ENCODE measurements around the gene RNF41. TPM values are rescaled to one million over a fixed set of nuclear protein-coding genes. Genes with fewer than 3 reads are reported as not detected.
A peak's percentile ranks its signal among the peaks of the same experiment; 100 is the strongest.

The RNF41 gene
- total and polyA plus RNA-seq, 2 donors: 37.8 to 42.9 TPM

- WGBS: 42% methylated on average over 8 of the region's 8 CpGs
- no peak overlapping the region for H3K27ac ChIP-seq (ENCODE audit: low read depth)
Measured at GRCh38 chr12:56257071-56257470, 35.3 kb upstream of the RNF41 start.

GRCh38 chr12:56256326-56256960 lies 34.7 kb upstream of the RNF41 start:
- DNase-seq (ENCODE audit: extremely low spot score): no peak
- Histone ChIP-seq H3K4me1 (ENCODE audit: insufficient read depth) (no peaks in the 10 kb centered on the region), H3K27ac (ENCODE audit: low read depth) (no peak overlapping the region), H3K4me3 (ENCODE audit: low read depth, low read length) (no peak overlapping the region), H3K36me3 (ENCODE audit: insufficient read depth) (peaks cover 10% of the 10 kb centered on the region)
- WGBS: 29% methylated on average over 4 of the region's 4 CpGs

More at GRCh38 chr12:56257071-56257470, 35.3 kb upstream of the RNF41 start:
- no peak for DNase-seq (ENCODE audit: extremely low spot score)
- Histone ChIP-seq H3K36me3 (ENCODE audit: insufficient read depth) (peaks cover 6% of the 10 kb centered on the region), H3K4me3 (ENCODE audit: low read depth, low read length) (peak overlapping the region; percentile 93), H3K4me1 (ENCODE audit: insufficient read depth) (no peaks in the 10 kb centered on the region)

GRCh38 chr12:56255671-56256070 lies 33.9 kb upstream of the RNF41 start:
- Histone ChIP-seq H3K27ac (ENCODE audit: low read depth) (no peak overlapping the region), H3K4me3 (ENCODE audit: low read depth, low read length) (no peak overlapping the region), H3K36me3 (ENCODE audit: insufficient read depth) (peaks cover 10% of the 10 kb centered on the region), H3K4me1 (ENCODE audit: insufficient read depth) (no peaks in the 10 kb centered on the region)
- DNase-seq (ENCODE audit: extremely low spot score): no peak
- WGBS: 82% methylated on average over 7 of the region's 7 CpGs

- H3K36me3 ChIP-seq (ENCODE audit: insufficient read depth): peaks cover 11% of the 10 kb centered on the region
- H3K27ac ChIP-seq (ENCODE audit: low read depth): no peak overlapping the region
- no peak for DNase-seq (ENCODE audit: extremely low spot score)
- H3K4me1 ChIP-seq (ENCODE audit: insufficient read depth): no peaks in the 10 kb centered on the region
- no peak overlapping the region for H3K4me3 ChIP-seq (ENCODE audit: low read depth, low read length)
- WGBS: 95% methylated on average over 11 of the region's 11 CpGs
Measured at GRCh38 chr12:56253091-56253490, 31.4 kb upstream of the RNF41 start.

- Histone ChIP-seq H3K4me1 (ENCODE audit: insufficient read depth) (no peaks in the 10 kb centered on the region), H3K36me3 (ENCODE audit: insufficient read depth) (peaks cover 13% of the 10 kb centered on the region), H3K4me3 (ENCODE audit: low read depth, low read length) (no peak overlapping the region), H3K27ac (ENCODE audit: low read depth) (no peak overlapping the region)
- no peak for DNase-seq (ENCODE audit: extremely low spot score)
- 92% methylated on average over 3 of the region's 3 CpGs for whole genome bisulfite sequencing
Measured at GRCh38 chr12:56252649-56253048, 30.9 kb upstream of the RNF41 start.

- 90% methylated on average over 8 of the region's 8 CpGs for WGBS
- no peak overlapping the region for H3K27ac ChIP-seq (ENCODE audit: low read depth)
- DNase-seq (ENCODE audit: extremely low spot score): no peak
- H3K4me1 ChIP-seq (ENCODE audit: insufficient read depth): no peaks in the 10 kb centered on the region
- no peak overlapping the region for H3K4me3 ChIP-seq (ENCODE audit: low read depth, low read length)
- H3K36me3 ChIP-seq (ENCODE audit: insufficient read depth): peaks cover 19% of the 10 kb centered on the region
Measured at GRCh38 chr12:56248711-56249110, 27.0 kb upstream of the RNF41 start.

- Histone ChIP-seq H3K4me1 (ENCODE audit: insufficient read depth) (no peaks in the 10 kb centered on the region), H3K4me3 (ENCODE audit: low read depth, low read length) (no peak overlapping the region), H3K27ac (ENCODE audit: low read depth) (no peak overlapping the region), H3K36me3 (ENCODE audit: insufficient read depth) (peaks cover 16% of the 10 kb centered on the region)
- DNase-seq (ENCODE audit: extremely low spot score): no peak
- WGBS: 92% methylated on average over 16 of the region's 16 CpGs
Measured at GRCh38 chr12:56247923-56248322, 26.2 kb upstream of the RNF41 start.

- WGBS: 94% methylated on average over 14 of the region's 14 CpGs
- Histone ChIP-seq H3K4me1 (ENCODE audit: insufficient read depth) (no peaks in the 10 kb centered on the region), H3K27ac (ENCODE audit: low read depth) (no peak overlapping the region), H3K4me3 (ENCODE audit: low read depth, low read length) (no peak overlapping the region), H3K36me3 (ENCODE audit: insufficient read depth) (peaks cover 11% of the 10 kb centered on the region)
- DNase-seq (ENCODE audit: extremely low spot score): no peak
Measured at GRCh38 chr12:56244494-56244893, 22.8 kb upstream of the RNF41 start.

- H3K36me3 ChIP-seq (ENCODE audit: insufficient read depth): peaks cover 11% of the 10 kb centered on the region
- no peaks in the 10 kb centered on the region for H3K4me1 ChIP-seq (ENCODE audit: insufficient read depth)
- WGBS: 63% methylated on average over 3 of the region's 3 CpGs
- H3K4me3 ChIP-seq (ENCODE audit: low read depth, low read length): no peak overlapping the region
- no peak for DNase-seq (ENCODE audit: extremely low spot score)
- H3K27ac ChIP-seq (ENCODE audit: low read depth): no peak overlapping the region
Measured at GRCh38 chr12:56243731-56244181, 22.0 kb upstream of the RNF41 start.

- 88% methylated on average over 13 of the region's 13 CpGs for WGBS
- H3K27ac ChIP-seq (ENCODE audit: low read depth): no peak overlapping the region
- peaks cover 10% of the 10 kb centered on the region for H3K36me3 ChIP-seq (ENCODE audit: insufficient read depth)
- DNase-seq (ENCODE audit: extremely low spot score): no peak
- H3K4me3 ChIP-seq (ENCODE audit: low read depth, low read length): no peak overlapping the region
- H3K4me1 ChIP-seq (ENCODE audit: insufficient read depth): no peaks in the 10 kb centered on the region
Measured at GRCh38 chr12:56242986-56243385, 21.3 kb upstream of the RNF41 start.

- H3K4me1 ChIP-seq (ENCODE audit: insufficient read depth): no peaks in the 10 kb centered on the region
- H3K27ac ChIP-seq (ENCODE audit: low read depth): no peak overlapping the region
- no peak overlapping the region for H3K4me3 ChIP-seq (ENCODE audit: low read depth, low read length)
- no peak for DNase-seq (ENCODE audit: extremely low spot score)
- H3K36me3 ChIP-seq (ENCODE audit: insufficient read depth): peaks cover 5% of the 10 kb centered on the region
- 77% methylated on average over 9 of the region's 9 CpGs for WGBS
Measured at GRCh38 chr12:56241424-56242303, 19.9 kb upstream of the RNF41 start.

- H3K36me3 ChIP-seq (ENCODE audit: insufficient read depth): no peaks in the 10 kb centered on the region
- H3K4me3 ChIP-seq (ENCODE audit: low read depth, low read length): no peak overlapping the region
- H3K27ac ChIP-seq (ENCODE audit: low read depth): no peak overlapping the region
- no peaks in the 10 kb centered on the region for H3K4me1 ChIP-seq (ENCODE audit: insufficient read depth)
- no peak for DNase-seq (ENCODE audit: extremely low spot score)
- WGBS: 60% methylated on average over 11 of the region's 11 CpGs
Measured at GRCh38 chr12:56237552-56237951, 15.8 kb upstream of the RNF41 start.

GRCh38 chr12:56236985-56237384 lies 15.3 kb upstream of the RNF41 start:
- Histone ChIP-seq H3K4me3 (ENCODE audit: low read depth, low read length) (no peak overlapping the region), H3K36me3 (ENCODE audit: insufficient read depth) (no peaks in the 10 kb centered on the region), H3K4me1 (ENCODE audit: insufficient read depth) (no peaks in the 10 kb centered on the region), H3K27ac (ENCODE audit: low read depth) (no peak overlapping the region)
- WGBS: 67% methylated on average over 5 of the region's 5 CpGs
- DNase-seq (ENCODE audit: extremely low spot score): no peak

- Histone ChIP-seq H3K4me1 (ENCODE audit: insufficient read depth) (no peaks in the 10 kb centered on the region), H3K36me3 (ENCODE audit: insufficient read depth) (no peaks in the 10 kb centered on the region), H3K4me3 (ENCODE audit: low read depth, low read length) (no peak overlapping the region), H3K27ac (ENCODE audit: low read depth) (no peak overlapping the region)
- DNase-seq (ENCODE audit: extremely low spot score): no peak
- 93% methylated on average over 6 of the region's 6 CpGs for WGBS
Measured at GRCh38 chr12:56236091-56236490, 14.4 kb upstream of the RNF41 start.

Data from urinary bladder (tissue), 4 donors.